HG03039 (cell line): ENCODE results near the gene KIAA1217.

Experiments
- ATAC-seq: cut with Tn5 transposase; IDR thresholded peaks from one replicate; pipeline ENCODE4 v1.9.1; 2021; ENCODE audit warnings: mild to moderate bottlenecking, moderate library complexity; ENCODE audit not compliant: unreplicated experiment

The KIAA1217 gene

DNA sequence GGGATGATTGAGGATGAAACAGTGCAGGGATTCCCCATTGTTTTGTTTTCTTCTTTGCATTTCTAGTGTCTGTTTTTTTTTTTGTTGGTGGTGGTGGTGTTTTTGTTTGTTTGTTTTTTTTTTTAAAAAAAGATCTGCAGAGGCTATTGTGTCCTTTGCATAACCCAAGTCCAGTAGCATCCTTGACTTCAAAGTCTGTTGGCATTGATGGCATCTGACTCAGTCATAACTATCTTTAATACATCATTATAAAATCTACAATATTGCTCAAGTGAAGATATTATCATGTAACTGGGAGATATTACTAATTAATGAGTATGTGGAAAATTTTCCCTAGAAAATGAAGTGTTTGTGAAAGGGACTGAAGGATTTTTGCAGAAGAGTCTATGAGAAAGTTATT lies 70.2 kb downstream of the KIAA1217 start:
- ATAC-seq, result no peak

DNA sequence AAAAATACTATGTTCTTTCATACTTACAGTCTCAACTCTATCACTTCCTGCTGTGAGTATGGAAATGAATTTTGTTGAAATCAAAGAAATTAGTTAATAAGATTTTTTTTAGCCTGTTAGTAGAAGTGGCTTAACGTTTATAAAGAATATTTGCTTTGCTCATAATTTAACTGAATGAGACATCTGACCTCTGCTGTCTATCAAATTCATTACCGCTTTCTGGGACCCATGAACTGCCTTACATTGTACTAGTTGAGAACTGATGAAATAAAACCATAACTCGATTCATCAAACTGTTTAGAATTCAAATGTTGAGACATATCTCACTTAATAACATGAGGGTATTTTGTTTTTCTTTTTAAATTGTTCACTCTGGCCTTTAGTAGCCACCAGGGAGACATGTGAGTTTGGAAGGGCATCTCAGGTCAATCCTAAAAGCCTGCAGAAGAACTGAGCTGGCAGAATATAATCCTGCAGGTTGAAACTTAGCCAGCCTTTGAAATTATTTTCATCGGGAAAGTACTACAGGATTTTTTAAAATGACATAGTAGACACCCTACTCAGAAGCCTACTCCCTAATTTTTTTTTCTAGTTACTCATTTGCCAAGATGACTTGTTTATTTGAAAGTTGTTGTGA lies 78.7 kb downstream of the KIAA1217 start:
- no peak for ATAC-seq

DNA sequence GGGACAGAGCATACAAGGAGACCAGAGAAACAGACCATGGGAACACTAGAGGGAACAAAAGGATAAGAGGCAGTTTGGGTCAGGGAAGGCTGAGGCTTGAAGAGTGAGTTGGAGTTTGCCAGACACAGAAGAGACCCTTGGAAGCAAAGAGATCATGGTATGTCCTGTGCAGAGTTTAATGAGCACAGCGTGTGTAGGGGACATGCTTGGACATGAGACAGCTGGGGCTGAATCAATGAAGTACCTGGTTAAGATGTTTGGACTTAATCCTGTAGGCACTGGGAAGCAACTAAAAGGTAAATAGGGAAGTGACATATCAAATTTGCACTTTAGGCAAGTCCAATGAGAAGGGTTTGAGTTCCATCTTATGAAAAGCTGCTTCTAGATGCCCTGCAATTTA lies 79.6 kb downstream of the KIAA1217 start:
- ATAC-seq, result no peak

DNA sequence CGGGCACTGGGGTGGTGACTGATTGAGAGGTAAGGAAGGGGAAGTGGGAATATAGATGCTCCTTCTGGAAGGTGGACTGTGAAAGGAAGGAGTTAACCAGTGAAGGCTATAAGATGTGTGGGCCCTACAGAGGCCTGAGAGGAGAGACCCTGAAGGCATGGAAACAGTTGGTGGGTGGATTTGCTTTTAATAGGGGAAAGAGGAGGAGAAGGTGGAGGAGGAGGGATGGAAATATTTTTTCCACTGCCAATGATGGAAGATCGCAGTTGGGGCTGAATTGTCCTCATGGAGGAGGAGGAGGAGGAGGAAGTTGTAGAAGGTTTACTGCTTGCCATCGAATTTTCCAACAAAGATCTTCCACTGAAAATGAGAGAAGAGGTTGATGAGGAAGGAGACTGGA lies 80.3 kb downstream of the KIAA1217 start:
- no peak for ATAC-seq

DNA sequence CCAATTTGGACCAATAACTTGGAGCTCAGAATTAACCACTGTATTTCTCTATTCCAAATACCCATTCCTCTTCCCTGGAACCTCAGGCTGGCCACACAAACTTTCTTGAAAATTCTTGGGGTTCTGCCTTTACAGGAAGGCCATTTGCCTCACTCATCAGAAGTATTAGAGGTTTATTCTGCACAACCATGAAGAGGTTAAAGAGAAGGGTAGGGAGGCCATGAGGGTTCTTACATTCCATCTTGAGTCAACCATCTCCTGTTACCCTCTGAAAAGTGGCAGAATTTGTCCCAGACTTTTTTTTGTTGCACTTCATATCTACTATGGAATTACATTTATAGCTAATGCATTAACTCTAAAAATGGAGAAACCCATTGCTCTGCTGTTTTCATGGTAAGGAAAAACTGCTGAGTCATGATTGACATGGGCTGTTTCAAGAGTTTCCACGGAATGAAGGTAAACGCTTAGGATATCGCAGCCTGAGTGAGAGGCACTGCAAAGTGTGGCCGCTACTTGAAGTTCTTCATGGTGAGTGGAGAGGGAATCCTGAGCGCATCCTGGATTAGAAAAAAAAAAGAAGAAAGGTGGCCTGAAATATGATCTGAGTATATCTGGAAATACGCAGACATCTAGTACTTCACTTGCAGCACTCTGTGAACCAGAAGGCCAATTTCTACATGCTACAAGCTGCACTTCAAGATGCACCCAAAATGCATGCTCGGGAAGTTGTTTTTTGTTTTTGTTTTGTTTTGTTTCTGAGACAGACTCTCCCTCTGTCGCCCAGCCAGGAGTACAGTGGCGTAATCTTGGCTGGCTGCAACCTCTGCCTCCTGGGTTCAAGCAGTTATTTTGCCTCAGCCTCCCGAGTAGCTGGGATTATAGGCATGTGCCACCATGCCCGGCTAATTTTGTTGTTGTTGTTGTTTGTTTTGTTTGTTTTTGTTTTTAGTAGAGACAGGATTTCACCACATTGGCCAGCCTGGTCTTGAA lies 83.7 kb downstream of the KIAA1217 start:
- ATAC-seq, result no peak

DNA sequence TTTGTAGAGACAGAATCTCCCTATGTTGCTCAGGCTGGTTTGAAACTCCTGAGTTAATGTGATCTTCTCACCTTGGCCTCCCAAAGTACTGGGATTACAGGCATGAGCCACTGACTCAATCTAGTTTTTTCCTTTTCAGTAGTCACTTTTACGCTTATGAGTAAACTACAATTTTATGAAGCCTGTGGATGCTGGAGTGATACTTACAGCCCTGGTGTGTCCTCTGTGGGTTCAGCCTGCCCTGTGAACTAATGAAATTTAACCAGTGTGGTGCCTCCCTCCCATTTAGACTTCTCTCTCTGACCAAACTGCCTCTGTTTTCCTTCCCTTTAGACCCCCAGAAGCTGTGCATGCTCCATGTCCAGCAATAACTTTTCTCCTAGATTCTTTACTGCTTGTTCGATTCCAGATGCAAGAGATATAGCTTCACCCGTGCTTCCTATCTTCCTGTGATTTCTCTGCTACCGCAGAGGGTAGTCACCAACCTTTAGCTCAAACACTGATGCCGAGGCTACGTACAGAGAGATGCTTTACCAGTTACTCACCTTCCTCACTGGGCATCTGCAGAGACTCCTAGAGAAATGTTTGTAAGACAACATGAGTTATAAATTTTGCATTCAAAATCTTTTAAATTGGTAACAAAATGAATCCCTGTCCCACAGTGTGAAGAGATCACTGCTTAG lies 90.8 kb downstream of the KIAA1217 start:
- no peak for ATAC-seq

DNA sequence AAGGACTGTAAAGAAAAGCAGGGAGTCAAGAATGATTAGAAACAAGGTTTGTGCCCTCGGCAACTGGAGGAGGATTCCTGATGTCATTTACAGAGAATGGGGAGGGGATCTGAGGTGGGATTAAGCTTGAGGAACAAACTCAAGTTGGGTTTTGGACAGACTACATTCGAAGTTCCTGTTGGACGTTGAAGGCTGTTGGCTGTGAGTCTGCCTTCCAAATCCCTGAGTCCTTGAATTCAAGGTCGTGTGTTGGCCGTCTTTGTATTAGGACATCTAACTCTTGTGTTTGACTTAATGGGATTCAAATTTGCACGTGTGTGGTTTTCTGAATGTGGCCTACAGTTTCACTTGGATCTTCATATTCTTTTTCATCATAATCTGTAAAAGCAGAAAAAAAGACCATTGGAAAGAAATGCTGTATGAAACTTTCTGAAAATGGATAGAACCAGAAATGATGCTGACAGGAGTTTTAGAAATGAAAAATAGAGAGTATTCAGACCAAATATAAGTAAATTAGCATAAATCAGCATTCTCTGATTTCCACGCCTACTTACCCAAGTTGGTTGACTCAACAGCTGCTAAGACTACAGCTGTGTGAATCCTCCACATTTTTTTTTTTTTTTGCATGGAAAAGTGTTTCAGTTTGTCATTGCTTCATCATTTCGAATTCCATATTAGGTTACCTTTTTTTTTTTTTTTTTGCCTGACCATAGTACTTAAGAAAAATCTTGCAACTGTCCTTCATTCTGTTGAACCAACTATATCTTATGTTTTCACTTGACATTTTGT lies 94.8 kb downstream of the KIAA1217 start:
- no peak for ATAC-seq

DNA sequence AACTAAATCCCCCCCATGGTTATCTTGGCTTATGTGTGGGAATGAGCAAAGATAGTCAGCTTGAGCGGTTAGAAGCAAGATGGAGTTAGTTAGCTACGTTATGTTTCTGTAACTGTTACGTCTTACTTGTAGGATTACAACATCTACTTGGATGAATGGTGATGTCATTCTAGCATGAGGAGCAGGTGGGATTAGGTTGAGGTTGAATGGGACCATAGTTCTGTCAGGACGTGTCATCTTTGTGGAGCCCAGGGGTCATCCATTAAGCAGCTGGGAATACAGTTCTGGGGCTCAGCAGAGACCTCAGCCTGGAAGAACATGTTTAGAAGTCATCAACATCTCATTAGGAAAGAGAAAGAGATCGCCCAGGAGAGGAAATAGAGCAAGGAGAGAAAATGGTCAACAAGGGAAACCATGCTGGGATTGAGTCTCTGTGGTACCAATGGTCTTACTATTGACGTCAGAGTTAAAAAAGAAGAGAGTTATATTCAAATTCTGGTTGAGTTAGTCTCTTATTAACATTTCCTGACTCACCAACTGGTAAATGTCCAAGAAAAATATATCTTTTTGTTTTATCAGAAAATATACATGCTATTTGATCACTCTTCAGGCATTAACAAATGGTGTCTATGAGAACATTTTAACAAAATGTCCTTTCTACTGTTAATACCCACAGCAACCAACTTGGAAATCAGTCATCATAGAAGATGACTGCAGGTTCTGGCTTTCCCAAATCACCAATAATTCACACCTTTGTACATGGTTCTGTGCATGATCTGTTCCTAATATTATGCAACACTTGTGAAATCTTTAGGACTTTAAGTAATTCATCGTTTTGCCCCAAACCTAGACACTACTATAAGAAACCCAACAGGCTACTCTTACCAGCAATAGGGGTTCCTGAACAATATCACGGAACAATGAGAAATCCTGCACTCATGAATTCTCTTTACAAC lies 96.9 kb downstream of the KIAA1217 start:
- no peak for ATAC-seq

DNA sequence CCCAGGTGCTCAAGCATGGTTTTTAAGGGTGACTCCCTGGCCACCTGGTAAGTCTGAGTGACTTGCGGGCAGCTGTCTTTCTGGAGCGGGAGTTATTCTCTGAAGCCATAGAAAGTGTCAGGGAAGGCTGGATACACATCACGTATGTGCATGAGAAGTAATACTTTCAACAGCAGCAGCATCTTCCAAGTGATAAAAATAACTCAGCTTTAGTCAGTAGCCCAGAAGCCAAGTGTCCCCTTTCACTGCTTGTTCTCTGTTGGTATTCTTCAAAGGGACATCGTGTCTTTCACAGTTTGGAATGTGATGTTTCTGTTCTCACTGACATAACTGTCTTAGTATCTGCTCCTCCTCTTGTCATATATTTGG lies 97.6 kb downstream of the KIAA1217 start:
- ATAC-seq, result no peak

DNA sequence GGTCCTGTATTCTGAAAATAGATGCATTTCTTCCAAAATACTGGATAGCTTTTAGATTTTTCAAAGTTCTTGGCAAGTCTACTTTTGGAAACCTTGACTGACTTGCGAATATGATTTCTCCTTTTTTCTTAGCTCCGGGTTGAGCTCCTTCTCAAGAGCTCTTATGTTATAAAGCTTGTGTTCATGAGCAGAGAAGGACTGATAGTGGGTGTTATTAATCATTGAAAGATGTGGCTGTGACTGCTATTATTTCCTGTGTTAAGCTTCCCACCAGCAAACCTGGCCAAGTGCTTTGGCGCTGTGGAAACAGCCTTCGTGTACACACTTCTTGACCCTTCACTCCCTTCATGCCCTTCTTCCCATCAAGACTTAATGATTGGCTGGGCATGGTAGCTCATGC lies 98.2 kb downstream of the KIAA1217 start:
- ATAC-seq, result no peak

DNA sequence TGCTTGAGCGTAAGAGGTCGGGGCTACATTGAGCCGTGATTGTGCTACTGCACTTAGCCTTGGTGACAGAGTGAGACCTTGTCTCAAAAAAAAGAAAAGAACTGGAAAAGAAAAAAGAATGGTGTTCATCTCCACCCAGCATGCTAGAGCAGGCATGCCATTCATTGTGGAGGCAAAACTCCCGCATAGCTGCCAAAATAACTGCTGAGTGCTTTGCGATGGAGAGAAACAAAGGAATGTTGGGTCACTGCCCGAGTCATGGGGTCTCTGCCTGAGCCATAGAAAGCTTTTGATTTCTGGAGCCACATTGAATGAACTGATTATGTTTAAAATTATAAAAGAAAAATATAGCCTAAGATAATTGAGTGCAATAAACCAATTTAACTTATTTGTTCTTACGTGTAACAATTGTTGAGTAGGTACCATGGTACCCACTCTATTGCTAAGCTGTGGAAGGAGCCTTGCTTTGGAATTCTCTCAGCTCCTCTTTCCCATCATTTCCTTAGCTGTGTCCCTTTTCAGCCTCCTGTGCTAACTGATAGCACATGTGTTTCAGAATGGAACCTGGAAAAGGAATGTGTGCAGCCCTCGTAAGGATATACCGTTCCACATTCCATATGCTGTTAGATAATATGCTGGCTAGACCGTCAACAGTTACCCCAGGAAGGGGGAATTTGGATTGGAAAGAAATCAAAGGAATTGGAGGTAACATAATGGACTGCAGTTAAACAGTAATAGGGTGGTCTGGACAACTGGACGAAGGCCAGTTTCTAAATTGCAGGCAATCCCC lies 99.0 kb downstream of the KIAA1217 start:
- no peak for ATAC-seq

DNA sequence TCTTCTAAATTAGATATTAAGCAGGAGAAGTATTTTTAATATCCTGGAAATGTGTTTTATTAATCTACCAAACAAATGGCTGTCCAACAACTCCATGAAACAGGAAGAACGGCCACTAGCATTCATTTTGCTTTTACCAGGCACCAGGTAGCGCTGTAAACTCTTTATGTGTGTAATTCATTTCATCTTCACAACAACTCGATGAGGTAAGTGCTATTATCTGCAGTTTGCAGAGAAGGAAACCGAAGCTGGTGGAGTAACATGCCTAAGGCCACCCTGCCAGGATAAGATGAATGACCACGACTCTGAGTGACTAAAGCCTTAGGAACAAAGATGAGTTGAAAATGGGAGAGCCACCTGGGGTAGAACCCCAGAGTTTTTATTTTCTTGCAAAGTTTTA lies 101.2 kb downstream of the KIAA1217 start:
- no peak for ATAC-seq

DNA sequence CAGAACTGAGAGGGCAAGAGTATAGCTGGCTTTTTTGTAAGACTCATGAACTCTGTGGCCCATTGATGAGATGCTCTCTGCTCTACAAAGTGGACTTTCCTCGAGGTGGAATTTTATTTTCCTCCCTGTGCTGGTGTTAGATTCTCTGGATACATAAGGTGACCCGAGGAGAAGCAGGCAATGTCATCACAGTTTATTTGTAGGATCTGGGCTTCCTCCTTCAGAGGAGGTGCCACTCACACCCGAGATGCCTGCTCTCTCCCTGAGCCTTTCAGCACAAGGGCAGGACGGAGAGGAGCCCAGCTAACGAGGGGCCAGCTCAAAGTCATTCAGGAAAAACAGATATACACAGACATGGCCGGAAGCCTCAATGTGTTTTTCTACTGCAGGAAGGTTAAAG lies 103.0 kb downstream of the KIAA1217 start:
- ATAC-seq, result no peak

DNA sequence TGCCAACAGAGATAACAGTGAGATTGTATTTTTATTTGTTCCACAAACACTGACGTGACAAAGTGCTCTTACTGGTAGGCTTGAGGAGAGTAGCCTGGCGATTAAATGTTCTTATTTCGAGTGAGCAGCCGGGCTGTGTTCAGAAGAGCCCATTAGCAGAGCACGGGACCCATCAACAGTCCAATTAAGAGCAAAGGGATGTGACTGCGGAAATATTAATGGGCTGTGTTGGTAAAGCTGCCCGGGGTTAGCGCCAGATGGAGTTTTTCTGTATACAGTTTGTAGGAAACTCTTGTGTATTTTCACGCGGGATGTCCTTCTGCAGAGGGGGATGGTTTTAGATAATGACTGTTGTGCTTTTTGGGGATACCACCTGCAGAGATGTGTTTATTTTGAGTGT lies 104.3 kb downstream of the KIAA1217 start:
- no peak for ATAC-seq

DNA sequence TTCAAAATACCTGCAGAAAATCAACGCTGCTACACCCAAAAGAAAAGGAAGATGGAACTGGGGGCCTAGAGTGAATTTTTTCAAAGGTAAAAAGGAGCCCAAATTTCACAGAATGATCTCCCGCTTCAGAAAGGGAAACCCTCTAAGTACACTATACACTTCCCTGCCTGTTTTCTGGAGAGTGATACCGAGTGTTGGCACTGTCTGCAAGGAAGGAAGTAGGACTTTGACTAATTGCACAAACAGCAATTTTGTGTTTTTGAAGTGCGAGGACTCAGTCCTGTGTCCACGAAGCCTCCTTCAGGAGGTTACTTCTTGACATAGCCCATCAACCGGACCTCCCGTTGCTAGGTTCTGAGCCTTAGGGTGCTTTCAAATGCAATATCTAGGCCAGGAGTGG lies 106.3 kb downstream of the KIAA1217 start:
- ATAC-seq, result no peak

DNA sequence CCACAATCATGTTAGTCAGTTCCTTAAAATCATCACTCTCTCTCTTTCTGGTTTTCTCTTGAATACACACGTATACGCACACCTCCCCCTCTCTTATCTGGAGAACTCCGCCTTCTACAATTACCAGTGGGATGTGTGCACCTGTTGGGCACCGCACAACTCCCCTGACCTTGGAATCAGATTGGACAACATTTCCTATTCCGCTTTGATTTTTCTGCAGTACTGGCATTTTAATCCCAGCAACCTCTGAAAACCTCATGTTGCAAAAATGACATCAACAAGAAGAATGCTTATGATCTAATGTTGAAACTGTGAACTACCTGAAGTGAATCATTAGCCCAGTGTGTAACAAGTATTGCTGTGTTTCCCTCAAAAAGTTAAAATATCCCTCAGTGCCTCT lies 109.6 kb downstream of the KIAA1217 start:
- no peak for ATAC-seq

DNA sequence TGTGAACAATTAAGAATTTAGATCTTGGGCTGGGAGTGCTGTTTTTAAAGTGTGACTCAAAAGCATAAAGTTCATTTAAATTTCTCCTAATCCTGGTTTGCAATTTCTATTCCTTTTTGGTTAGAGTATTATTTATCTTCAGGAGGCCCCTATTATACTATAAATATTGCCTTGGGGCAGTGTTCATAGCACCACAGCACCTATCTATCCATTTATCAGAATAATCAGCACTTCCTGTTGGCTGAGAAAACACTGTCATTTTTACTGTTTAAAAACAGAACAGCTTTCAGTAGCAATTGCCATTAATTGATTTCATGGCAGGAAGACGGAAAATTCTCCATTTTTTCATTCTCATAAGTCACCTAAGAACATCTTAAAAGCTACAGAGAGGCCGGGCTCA lies 111.4 kb downstream of the KIAA1217 start:
- no peak for ATAC-seq

DNA sequence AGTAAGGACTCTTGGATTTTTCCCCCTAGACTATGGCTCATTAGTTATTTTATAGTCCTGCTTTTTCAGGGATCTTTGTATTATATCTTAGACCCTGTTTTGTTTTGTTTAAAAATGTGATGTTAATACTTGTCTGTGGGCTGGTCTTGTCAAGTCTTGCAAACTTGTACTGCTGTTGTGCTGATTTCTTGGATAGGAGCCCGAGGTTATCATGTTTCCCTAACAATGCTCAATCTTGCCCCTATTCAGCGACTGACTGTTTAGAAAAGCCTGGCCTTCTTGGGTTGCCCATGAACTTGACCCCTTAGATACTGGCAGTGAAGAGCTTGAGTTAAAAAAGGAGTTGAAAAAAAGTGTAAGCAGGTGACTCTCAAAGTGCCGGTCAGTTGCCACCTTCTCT lies 115.7 kb downstream of the KIAA1217 start:
- no peak for ATAC-seq

DNA sequence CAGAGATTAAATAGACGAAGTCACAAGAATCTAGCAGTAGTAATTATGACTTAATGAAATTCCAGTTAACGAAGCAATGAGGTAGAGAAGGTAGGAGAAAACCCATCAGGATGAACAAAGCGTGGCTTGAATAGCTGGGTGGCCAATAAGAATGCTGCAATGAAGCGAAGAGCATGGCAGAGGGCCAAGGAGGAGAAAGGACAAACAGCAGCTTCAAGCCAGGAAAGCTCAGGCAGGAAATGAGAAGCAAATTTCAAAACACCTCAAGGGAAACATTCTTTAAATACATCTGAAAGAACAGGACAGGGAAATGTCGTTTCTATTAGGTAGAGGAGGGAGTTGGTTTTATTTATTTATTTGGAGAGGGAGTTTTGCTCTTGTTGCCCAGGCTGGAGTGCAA lies 122.5 kb downstream of the KIAA1217 start:
- ATAC-seq, result no peak
